GM21367 (cell line): Measurements from ENCODE around the gene DPF1.

Source experiments
- ATAC-seq: cut with Tn5 transposase; IDR thresholded peaks from one replicate; pipeline ENCODE4 v1.9.1; 2021; ENCODE audit not compliant: unreplicated experiment

Gene DPF1

GRCh38 chr19:38201731-38202130 is 22.3 kb downstream of the DPF1 start:
- ATAC-seq, result no peak

- no peak for ATAC-seq
These were observed 24.7 kb downstream of the DPF1 start for GRCh38 chr19:38199340-38199739.

GRCh38 chr19:38197937-38198704 is 25.9 kb downstream of the DPF1 start:
- no peak for ATAC-seq

- ATAC-seq, result no peak
These were observed 26.9 kb downstream of the DPF1 start for GRCh38 chr19:38196948-38197656.

- no peak for ATAC-seq
These were observed 27.7 kb downstream of the DPF1 start for GRCh38 chr19:38196245-38196837.

GRCh38 chr19:38195237-38195636 is 28.8 kb downstream of the DPF1 start:
- ATAC-seq, result no peak

- no peak for ATAC-seq
These were observed 29.8 kb downstream of the DPF1 start for GRCh38 chr19:38194061-38194701.

- no peak for ATAC-seq
These were observed 30.6 kb downstream of the DPF1 start for GRCh38 chr19:38193445-38193844.

GRCh38 chr19:38191747-38192146 is 32.3 kb downstream of the DPF1 start:
- no peak for ATAC-seq

GRCh38 chr19:38190793-38191192 is 33.2 kb downstream of the DPF1 start:
- ATAC-seq, result no peak

GRCh38 chr19:38190061-38190460 is 34.0 kb downstream of the DPF1 start:
- ATAC-seq, result no peak

- ATAC-seq, result no peak
These were observed 38.5 kb downstream of the DPF1 start for GRCh38 chr19:38185562-38185961.

- no peak for ATAC-seq
These were observed 39.2 kb downstream of the DPF1 start for GRCh38 chr19:38184815-38185214.

GRCh38 chr19:38183251-38183897 is 40.6 kb downstream of the DPF1 start:
- no peak for ATAC-seq

- no peak for ATAC-seq
These were observed 41.3 kb downstream of the DPF1 start for GRCh38 chr19:38182536-38183210.

GRCh38 chr19:38180071-38180470 is 44.0 kb downstream of the DPF1 start:
- ATAC-seq, result no peak

GRCh38 chr19:38175422-38175821 is 48.6 kb downstream of the DPF1 start:
- ATAC-seq, result no peak

GRCh38 chr19:38173291-38174041 is 50.6 kb downstream of the DPF1 start:
- no peak for ATAC-seq

GRCh38 chr19:38172001-38172400 is 52.0 kb downstream of the DPF1 start:
- ATAC-seq, result no peak

GRCh38 chr19:38170334-38170733 is 53.7 kb downstream of the DPF1 start:
- no peak for ATAC-seq
